NCI-H2029 (cell line): ENCODE results near the gene HSPG2.
"Not testable (repeated sequence)": the region's sequence is repeated elsewhere in the genome, so short reads cannot be mapped to it uniquely, and the experiment has no call there.

Source experiments
- DNase-seq: peaks from one replicate; lab custom pipeline; 2025; lab: John Stamatoyannopoulos, UW

The HSPG2 gene

GRCh38 chr1:21783679-21784603 lies 153.2 kb downstream of the HSPG2 start:
- DNase-seq, result no peak

- DNase-seq, result peak; percentile 93
Observed at GRCh38 chr1:21782868-21783678, 154.0 kb downstream of the HSPG2 start, which contains the start of gene USP48. USP48 (minus strand) TSS chr1:21783149; CDS start chr1:21782957, 192 bp downstream.

- peak; percentile 33 for DNase-seq
Observed at GRCh38 chr1:21782349-21782867, 154.7 kb downstream of the HSPG2 start.

GRCh38 chr1:21781815-21782348 lies 155.2 kb downstream of the HSPG2 start:
- no peak for DNase-seq

- no peak for DNase-seq
Observed at GRCh38 chr1:21779613-21780521, 157.2 kb downstream of the HSPG2 start.

GRCh38 chr1:21778405-21778727 lies 158.7 kb downstream of the HSPG2 start:
- no peak for DNase-seq

- DNase-seq, result not testable (repeated sequence)
Observed at GRCh38 chr1:21776925-21777324, 160.2 kb downstream of the HSPG2 start.

- DNase-seq, result no peak
Observed at GRCh38 chr1:21775985-21776562, 161.0 kb downstream of the HSPG2 start.

- DNase-seq, result no peak
Observed at GRCh38 chr1:21775550-21775914, 161.6 kb downstream of the HSPG2 start.

- no peak for DNase-seq
Observed at GRCh38 chr1:21774835-21775549, 162.1 kb downstream of the HSPG2 start.

- DNase-seq, result no peak
Observed at GRCh38 chr1:21773585-21773984, 163.5 kb downstream of the HSPG2 start.
